Retinal pigment epithelial cell (primary cell): ENCODE results near the gene SLC5A6.

Experiments used
- DNase-seq: peaks from one replicate; pipeline ENCODE4 v3.0.0-alpha.2; 2010; ENCODE audit warnings: low read depth
- H3K4me3 ChIP-seq: 2 replicates; pipeline ENCODE4 v1.5.1; 2011; ENCODE audit warnings: mild to moderate bottlenecking, low read length, control low read depth, moderate library complexity
- CTCF ChIP-seq: conservative IDR thresholded peaks from 2 replicates; pipeline ENCODE4 v1.5.1; 2011; ENCODE audit warnings: low read depth, low read length, control low read depth, inconsistent platforms

The SLC5A6 gene

GRCh38 chr2:27251766-27252165 lies 39.7 kb upstream of the SLC5A6 start:
- H3K4me3 ChIP-seq, result no peak overlapping the region
- no peak for DNase-seq
- TF ChIP-seq CTCF, result no peak

- no peak overlapping the region for H3K4me3 ChIP-seq
- no peak for TF ChIP-seq CTCF
- DNase-seq, result no peak
Observed at GRCh38 chr2:27250652-27251379, 38.7 kb upstream of the SLC5A6 start.

- no peak for DNase-seq
- H3K4me3 ChIP-seq, result no peak overlapping the region
- TF ChIP-seq CTCF, result peak; percentile 90
Observed at GRCh38 chr2:27249891-27250651, 38.0 kb upstream of the SLC5A6 start.

- no peak overlapping the region for H3K4me3 ChIP-seq
- DNase-seq, result no peak
- TF ChIP-seq CTCF, result no peak
Observed at GRCh38 chr2:27249159-27249890, 37.3 kb upstream of the SLC5A6 start.

- TF ChIP-seq CTCF, result no peak
- H3K4me3 ChIP-seq, result no peak overlapping the region
- DNase-seq, result no peak
Observed at GRCh38 chr2:27247893-27248292, 35.8 kb upstream of the SLC5A6 start.

GRCh38 chr2:27245626-27246025 lies 33.6 kb upstream of the SLC5A6 start:
- no peak overlapping the region for H3K4me3 ChIP-seq
- no peak for TF ChIP-seq CTCF
- no peak for DNase-seq
